Measurements from ENCODE around the gene CNTLN.

DNA sequence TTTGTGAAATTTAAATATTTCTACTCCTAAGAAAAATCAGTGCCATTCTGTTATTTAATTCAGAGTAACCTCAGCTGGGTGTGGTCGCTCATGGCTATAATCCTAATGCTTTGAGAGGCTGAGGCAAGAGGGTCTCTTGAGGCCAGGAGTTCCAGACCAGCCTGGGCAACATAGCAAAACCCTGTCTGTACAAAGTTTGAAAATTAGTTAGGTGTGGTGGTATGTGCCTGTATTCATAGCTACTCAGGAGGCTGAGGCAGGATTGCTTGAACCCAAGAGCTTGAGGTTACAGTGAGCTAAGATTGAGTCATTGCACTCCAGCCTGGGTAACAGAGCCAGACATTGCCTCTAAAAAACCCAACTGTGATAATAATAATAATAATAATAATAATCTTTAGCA lies 44.8 kb upstream of the CNTLN start:
- TF ChIP-seq EZH2 (IDR thresholded peaks at IDR 0.05; ENCODE audit: low read depth, unreplicated experiment) (no peak), CREB1 (CRISPR knock-in tag; IDR thresholded peaks at IDR 0.05; ENCODE audit: low read depth) (no peak), NANOG (IDR thresholded peaks at IDR 0.05; ENCODE audit: borderline replicate concordance) (no peak), EZH2phosphoT487 (IDR thresholded peaks at IDR 0.05; ENCODE audit: unreplicated experiment) (no peak)
- TF ChIP-seq, protein P1, sequence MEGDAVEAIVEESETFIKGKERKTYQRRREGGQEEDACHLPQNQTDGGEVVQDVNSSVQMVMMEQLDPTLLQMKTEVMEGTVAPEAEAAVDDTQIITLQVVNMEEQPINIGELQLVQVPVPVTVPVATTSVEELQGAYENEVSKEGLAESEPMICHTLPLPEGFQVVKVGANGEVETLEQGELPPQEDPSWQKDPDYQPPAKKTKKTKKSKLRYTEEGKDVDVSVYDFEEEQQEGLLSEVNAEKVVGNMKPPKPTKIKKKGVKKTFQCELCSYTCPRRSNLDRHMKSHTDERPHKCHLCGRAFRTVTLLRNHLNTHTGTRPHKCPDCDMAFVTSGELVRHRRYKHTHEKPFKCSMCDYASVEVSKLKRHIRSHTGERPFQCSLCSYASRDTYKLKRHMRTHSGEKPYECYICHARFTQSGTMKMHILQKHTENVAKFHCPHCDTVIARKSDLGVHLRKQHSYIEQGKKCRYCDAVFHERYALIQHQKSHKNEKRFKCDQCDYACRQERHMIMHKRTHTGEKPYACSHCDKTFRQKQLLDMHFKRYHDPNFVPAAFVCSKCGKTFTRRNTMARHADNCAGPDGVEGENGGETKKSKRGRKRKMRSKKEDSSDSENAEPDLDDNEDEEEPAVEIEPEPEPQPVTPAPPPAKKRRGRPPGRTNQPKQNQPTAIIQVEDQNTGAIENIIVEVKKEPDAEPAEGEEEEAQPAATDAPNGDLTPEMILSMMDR (conservative IDR thresholded peaks at IDR 0.05; ENCODE audit: low read depth in 2 of 2), result no peak
